GM12892 (cell line): ENCODE results near the gene FCGR3A.

ENCODE experiments used
- POLR2A ChIP-seq: IDR thresholded peaks from 2 replicates; pipeline ENCODE4 v1.6.1; 2011; ENCODE audit warnings: low read depth, low read length, control low read depth
- POLR2AphosphoS5 ChIP-seq: IDR thresholded peaks from 2 replicates; pipeline ENCODE4 v1.6.1; 2011; ENCODE audit warnings: low read depth, low read length, control low read depth
- TAF1 ChIP-seq: IDR thresholded peaks from 2 replicates; pipeline ENCODE4 v1.6.1; 2011; ENCODE audit warnings: low read depth, mild to moderate bottlenecking, control low read depth, low read length, borderline replicate concordance

DNA sequence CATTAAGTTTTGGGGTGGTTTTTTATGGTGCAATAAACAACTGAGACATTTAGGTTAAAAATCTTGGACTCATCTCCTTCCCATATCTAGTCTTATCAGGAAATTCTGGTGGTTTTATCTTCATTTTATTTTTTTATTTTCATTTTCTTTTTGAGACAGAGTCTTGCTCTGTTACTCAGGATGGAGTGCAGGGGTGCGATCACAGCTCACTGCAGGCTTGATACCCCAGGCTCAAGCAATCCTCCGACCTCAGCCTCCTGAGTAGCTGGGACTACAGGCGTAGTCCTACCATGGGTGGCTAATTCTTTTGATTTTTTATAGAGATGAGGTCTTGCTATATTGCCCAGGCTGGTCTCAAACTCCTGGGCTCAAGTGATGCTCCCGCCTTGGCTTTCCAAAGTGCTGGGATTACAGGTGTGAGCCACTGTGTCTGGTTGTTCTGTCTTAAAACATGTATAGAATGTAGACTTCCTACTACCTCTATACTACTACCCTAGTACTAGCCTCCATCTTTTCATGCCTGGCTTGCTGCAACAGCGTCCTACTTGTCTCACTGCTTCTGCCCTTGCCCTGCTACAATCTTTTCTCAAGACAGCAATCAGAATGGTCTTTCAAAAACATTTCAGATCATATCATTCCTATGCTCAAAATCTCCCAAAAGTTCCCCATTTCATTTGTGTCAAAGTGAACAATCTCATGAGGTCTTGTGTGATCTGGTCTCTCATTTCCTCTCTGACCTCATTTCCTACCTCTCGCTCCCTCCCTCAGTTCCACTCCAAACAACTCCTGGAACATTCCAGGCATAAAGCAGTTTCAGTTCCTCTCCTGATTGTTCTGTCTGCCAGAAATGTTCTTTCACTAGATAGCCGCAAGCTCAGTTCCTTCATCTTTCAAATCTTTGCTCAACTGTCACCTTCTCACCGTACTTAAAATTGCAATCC is 50.2 kb downstream of the FCGR3A start:
- TF ChIP-seq POLR2AphosphoS5, result no peak
- no peak for TF ChIP-seq POLR2A
- no peak for TF ChIP-seq TAF1
